NCI-H345 (cell line): ENCODE data around the gene ABCF2.

Experiments used
- DNase-seq: peaks from one replicate; lab custom pipeline; 2025; lab: John Stamatoyannopoulos, UW

The ABCF2 gene

DNA sequence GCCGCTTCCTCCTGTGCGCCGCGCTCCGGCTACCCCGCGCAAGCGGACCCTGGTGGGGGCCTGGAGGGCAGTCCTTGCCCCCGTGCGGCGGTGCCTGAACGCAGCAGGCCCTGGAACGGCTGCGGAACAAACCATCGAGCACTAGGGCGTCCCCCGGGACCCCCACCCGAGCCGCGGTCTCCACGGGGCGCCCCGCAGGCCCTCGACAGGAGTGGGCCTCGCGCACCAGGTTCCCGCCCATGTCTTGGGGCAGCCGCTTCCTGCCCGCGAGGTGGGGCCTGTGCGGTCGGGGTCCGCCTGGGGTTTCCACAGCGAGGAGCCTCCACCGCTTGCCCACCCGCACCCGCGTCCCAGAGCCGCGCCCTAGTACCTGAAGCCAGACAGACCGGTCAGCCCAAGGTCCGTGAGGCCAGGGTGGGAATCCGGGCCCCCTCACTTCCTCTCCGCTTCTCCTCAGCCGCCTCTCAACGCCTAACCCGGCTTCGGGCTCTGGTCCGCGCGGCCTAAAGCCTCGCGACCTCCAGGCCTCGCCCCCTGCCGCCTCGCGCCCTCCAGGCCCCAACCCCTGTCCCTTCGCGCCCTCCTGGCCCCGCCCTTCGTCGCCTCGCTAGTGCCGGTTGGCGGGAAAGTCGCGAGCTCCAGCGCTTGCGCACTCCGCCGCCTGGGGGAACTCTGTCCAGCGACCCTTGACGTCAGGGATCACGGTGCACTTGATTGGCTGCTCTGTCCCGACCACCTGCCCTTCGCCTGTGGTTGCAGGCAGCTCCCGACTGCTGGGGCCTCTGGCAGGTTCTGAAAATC, 52.6 kb downstream of the ABCF2 start:
- no peak for DNase-seq

GRCh38 chr7:151173386-151174245, 53.4 kb downstream of the ABCF2 start:
- no peak for DNase-seq

- peak; percentile 64 for DNase-seq
These were observed 54.5 kb downstream of the ABCF2 start for GRCh38 chr7:151172273-151173141.

GRCh38 chr7:151168787-151169162, 58.2 kb downstream of the ABCF2 start:
- no peak for DNase-seq

DNA sequence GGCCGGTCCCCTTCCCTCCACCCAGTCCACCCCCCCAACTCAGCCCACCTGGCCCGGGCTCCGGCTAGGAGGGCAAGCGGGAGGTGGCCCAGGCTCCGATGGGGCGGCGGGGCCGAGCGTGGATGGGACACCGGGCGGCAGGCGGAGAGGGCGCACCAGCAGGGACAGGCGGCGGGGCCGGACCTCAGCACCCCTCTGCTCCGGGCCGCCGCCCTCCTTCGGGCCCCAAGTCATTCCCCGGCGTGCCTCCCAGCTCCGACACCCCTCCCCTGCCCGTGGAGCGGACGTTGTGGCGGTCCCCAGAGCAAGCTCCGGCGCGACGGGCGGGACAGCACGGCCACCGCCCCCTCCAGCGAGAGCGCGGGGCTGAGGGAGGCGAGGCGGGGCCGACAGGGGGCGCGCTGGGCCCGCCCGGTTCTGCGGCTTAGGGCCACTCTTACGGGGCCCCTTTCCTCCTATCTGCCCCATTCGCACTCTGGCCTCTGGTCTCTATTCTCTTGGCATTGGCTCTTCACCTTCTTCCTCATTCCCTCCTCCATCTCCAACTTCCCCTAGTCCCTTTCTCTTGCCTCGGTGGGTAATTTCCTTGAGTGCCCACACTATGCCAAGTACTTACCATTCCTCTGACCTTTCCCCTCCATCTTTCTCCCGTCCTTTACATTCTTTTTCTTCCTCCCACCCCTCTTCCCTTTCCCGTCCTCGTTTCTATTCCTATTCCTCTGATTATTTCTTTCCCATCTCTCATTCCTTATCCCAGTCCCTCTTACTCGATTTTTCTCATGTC, 58.8 kb downstream of the ABCF2 start:
- DNase-seq = peak; percentile 19

- DNase-seq = peak; percentile 18
These were observed 59.6 kb downstream of the ABCF2 start, which contains the start of gene GBX1 for GRCh38 chr7:151167197-151167961. Gene GBX1, minus strand, starts transcription at chr7:151167694. Its CDS starts 146 bp downstream, at chr7:151167548.

GRCh38 chr7:151166629-151167196, 60.3 kb downstream of the ABCF2 start:
- no peak for DNase-seq
